HEK293 (cell line): Measurements from ENCODE around the gene ARHGAP42.

Experiments used
- CTCF ChIA-PET: fragments of 350-600 bp; formaldehyde crosslinking; extraction: SDS; loops from one replicate; lab custom pipeline; 2021; ENCODE audit warnings: antibody characterized with exemption; lab: Yijun Ruan, JAX
- POLR2A ChIA-PET: fragments of 300-600 bp; formaldehyde crosslinking; extraction: SDS; loops from one replicate; lab custom pipeline; 2020; ENCODE audit warnings: antibody characterized with exemption, inconsistent platforms; lab: Yijun Ruan, JAX
- H3K27ac ChIP-seq: fragments of 200-500 bp; sonication (Bioruptor generic); 2 replicates; pipeline ENCODE4 v1.5.1; 2014; ENCODE audit warnings: low read depth, low read length, control low read depth, inconsistent platforms; ENCODE audit errors: extremely low read depth
- H3K36me3 ChIP-seq, 2 experiments: fragments of 200-500 bp in 1 of 2; sonication (Bioruptor generic) in 1 of 2; 1 replicate in 1 of 2; 2 replicates in 1 of 2; pipeline ENCODE4 v1.5.1; 2014 to 2017; ENCODE audit warnings: inconsistent platforms in 2 of 2, low read length in 2 of 2; ENCODE audit not compliant: control insufficient read depth in 2 of 2, insufficient read depth in 1 of 2
- H3K4me1 ChIP-seq: fragments of 200-500 bp; sonication (Bioruptor generic); 2 replicates; pipeline ENCODE4 v1.5.1; 2014; ENCODE audit warnings: mild to moderate bottlenecking, low read length, inconsistent platforms; ENCODE audit not compliant: control insufficient read depth, insufficient read depth
- H3K4me3 ChIP-seq: 2 replicates; pipeline ENCODE4 v1.5.1; 2011; ENCODE audit warnings: low read depth, mild to moderate bottlenecking, control low read depth, low read length, moderate library complexity
- H3K9me3 ChIP-seq: fragments of 200-500 bp; sonication (Bioruptor generic); 2 replicates; pipeline ENCODE4 v1.5.1; 2014; ENCODE audit warnings: low read depth, low read length, inconsistent platforms; ENCODE audit not compliant: control insufficient read depth, insufficient read depth
- BCL6B ChIP-seq: fragments of 450-650 bp; formaldehyde crosslinking; IDR thresholded peaks from 2 replicates; pipeline ENCODE4 v1.5.1; 2017; ENCODE audit warnings: missing biosample characterization, missing genetic modification characterization
- GLIS2 ChIP-seq: fragments of 450-650 bp; formaldehyde crosslinking; IDR thresholded peaks from 2 replicates; pipeline ENCODE4 v1.5.1; 2016; ENCODE audit warnings: missing biosample characterization, missing genetic modification characterization
- HIC1 ChIP-seq: fragments of 450-650 bp; formaldehyde crosslinking; IDR thresholded peaks from 2 replicates; pipeline ENCODE4 v1.5.1; 2016; ENCODE audit warnings: missing biosample characterization, missing genetic modification characterization
- IKZF3 ChIP-seq: fragments of 450-650 bp; IDR thresholded peaks from 2 replicates; pipeline ENCODE4 v1.5.0; 2018; ENCODE audit warnings: missing biosample characterization, mild to moderate bottlenecking, missing genetic modification characterization, moderate library complexity
- KLF16 ChIP-seq: fragments of 450-650 bp; formaldehyde crosslinking; IDR thresholded peaks from 2 replicates; pipeline ENCODE4 v1.5.1; 2017; ENCODE audit warnings: missing biosample characterization, missing genetic modification characterization
- KLF9 ChIP-seq: fragments of 450-650 bp; formaldehyde crosslinking; IDR thresholded peaks from 2 replicates; pipeline ENCODE4 v1.5.1; 2016; ENCODE audit warnings: missing biosample characterization, missing genetic modification characterization, low read depth
- PRDM4 ChIP-seq: fragments of 450-650 bp; formaldehyde crosslinking; IDR thresholded peaks from 2 replicates; pipeline ENCODE4 v1.5.1; 2017; ENCODE audit warnings: missing biosample characterization, missing genetic modification characterization
- ZBTB49 ChIP-seq: fragments of 450-650 bp; formaldehyde crosslinking; IDR thresholded peaks from 2 replicates; pipeline ENCODE4 v1.5.1; 2016; ENCODE audit warnings: missing biosample characterization, missing genetic modification characterization, low read depth
- ZBTB7A ChIP-seq: fragments of 450-650 bp; formaldehyde crosslinking; IDR thresholded peaks from 2 replicates; pipeline ENCODE4 v1.5.1; 2016; ENCODE audit warnings: low read depth, missing biosample characterization, missing genetic modification characterization
- ZFHX2 ChIP-seq: fragments of 450-650 bp; formaldehyde crosslinking; conservative IDR thresholded peaks from 2 replicates; pipeline ENCODE4 v1.5.1; 2016; ENCODE audit warnings: missing biosample characterization, missing genetic modification characterization
- ZFP69B ChIP-seq: fragments of 450-650 bp; formaldehyde crosslinking; IDR thresholded peaks from 2 replicates; pipeline ENCODE4 v1.5.1; 2016; ENCODE audit warnings: missing biosample characterization, missing genetic modification characterization
- ZNF157 ChIP-seq: fragments of 450-650 bp; formaldehyde crosslinking; IDR thresholded peaks from 2 replicates; pipeline ENCODE4 v1.5.1; 2016; ENCODE audit warnings: missing biosample characterization, missing genetic modification characterization
- ZNF184 ChIP-seq: fragments of 450-650 bp; IDR thresholded peaks from 2 replicates; pipeline ENCODE4 v1.5.1; 2018; ENCODE audit warnings: missing biosample characterization, mild to moderate bottlenecking, missing genetic modification characterization
- ZNF2 ChIP-seq: fragments of 450-650 bp; formaldehyde crosslinking; IDR thresholded peaks from 2 replicates; pipeline ENCODE4 v1.5.1; 2016; ENCODE audit warnings: missing biosample characterization, missing genetic modification characterization
- ZNF214 ChIP-seq: fragments of 450-650 bp; formaldehyde crosslinking; IDR thresholded peaks from 2 replicates; pipeline ENCODE4 v1.5.1; 2017; ENCODE audit warnings: missing biosample characterization, mild to moderate bottlenecking, missing genetic modification characterization, borderline replicate concordance
- ZNF341 ChIP-seq: fragments of 450-650 bp; formaldehyde crosslinking; IDR thresholded peaks from 2 replicates; pipeline ENCODE4; 2016; ENCODE audit warnings: low read depth, missing biosample characterization, missing genetic modification characterization
- ZNF350 ChIP-seq: fragments of 450-650 bp; formaldehyde crosslinking; IDR thresholded peaks from 2 replicates; pipeline ENCODE4 v1.5.0; 2017; ENCODE audit warnings: missing biosample characterization, mild to moderate bottlenecking, missing genetic modification characterization
- ZNF488 ChIP-seq: fragments of 450-650 bp; formaldehyde crosslinking; IDR thresholded peaks from 2 replicates; pipeline ENCODE4 v1.5.1; 2016; ENCODE audit warnings: missing biosample characterization, missing genetic modification characterization
- ZNF558 ChIP-seq: fragments of 450-650 bp; formaldehyde crosslinking; IDR thresholded peaks from 2 replicates; pipeline ENCODE4 v1.5.1; 2016; ENCODE audit warnings: missing biosample characterization, missing genetic modification characterization
- ZNF561 ChIP-seq: fragments of 450-650 bp; IDR thresholded peaks from 2 replicates; pipeline ENCODE4 v1.5.1; 2018; ENCODE audit warnings: missing biosample characterization, missing genetic modification characterization, borderline replicate concordance
- ZNF571 ChIP-seq: fragments of 450-650 bp; formaldehyde crosslinking; IDR thresholded peaks from 2 replicates; pipeline ENCODE4 v1.5.0; 2017; ENCODE audit warnings: missing biosample characterization, missing genetic modification characterization
- ZNF639 ChIP-seq: fragments of 450-650 bp; formaldehyde crosslinking; IDR thresholded peaks from 2 replicates; pipeline ENCODE4 v1.5.1; 2016; ENCODE audit warnings: missing biosample characterization, missing genetic modification characterization
- ZNF76 ChIP-seq: fragments of 450-650 bp; formaldehyde crosslinking; IDR thresholded peaks from 2 replicates; pipeline ENCODE4; 2016; ENCODE audit warnings: low read depth, missing biosample characterization, missing genetic modification characterization, borderline replicate concordance
- ZNF776 ChIP-seq: fragments of 450-650 bp; formaldehyde crosslinking; IDR thresholded peaks from 2 replicates; pipeline ENCODE4 v1.5.0; 2017; ENCODE audit warnings: missing biosample characterization, missing genetic modification characterization, borderline replicate concordance
- ZNF791 ChIP-seq: fragments of 450-650 bp; formaldehyde crosslinking; IDR thresholded peaks from 2 replicates; pipeline ENCODE4 v1.5.1; 2016; ENCODE audit warnings: missing biosample characterization, missing genetic modification characterization
- ZXDB ChIP-seq: fragments of 450-650 bp; formaldehyde crosslinking; IDR thresholded peaks from 2 replicates; pipeline ENCODE4 v1.5.1; 2016; ENCODE audit warnings: missing biosample characterization, missing genetic modification characterization

Gene ARHGAP42

GRCh38 chr11:100963375-100963774 lies 276.3 kb downstream of the ARHGAP42 start:
- H3K4me1 ChIP-seq: no peaks in the 10 kb centered on the region
- no peak for TF ChIP-seq ZBTB49 (tag by site-specific recombination)
- no peak for TF ChIP-seq ZNF558
- TF ChIP-seq ZNF184: no peak
- TF ChIP-seq HIC1 (tag by site-specific recombination): no peak
- TF ChIP-seq ZNF488 (tag by site-specific recombination): no peak
- TF ChIP-seq ZNF350: no peak
- no peak for TF ChIP-seq ZNF214 (tag by site-specific recombination)
- TF ChIP-seq IKZF3 (tag by site-specific recombination): no peak
- TF ChIP-seq ZBTB7A (tag by site-specific recombination): no peak
- TF ChIP-seq BCL6B: no peak
- TF ChIP-seq ZNF639: no peak
- no peak for TF ChIP-seq ZFP69B (tag by site-specific recombination)
- no peak for TF ChIP-seq PRDM4 (tag by site-specific recombination)
- CTCF ChIA-PET: interaction anchor here (0.7 kb wide), 1 partner anchor 280 kb away, joined by 3 read pairs; no protein-coding TSS in a partner anchor
- peaks cover 0 to 27% of the 10 kb centered on the region in 2 experiments; a peak in 1 of 3 replicates for H3K36me3 ChIP-seq
- H3K9me3 ChIP-seq: no peaks in the 10 kb centered on the region
- POLR2A ChIA-PET: no interaction called here
- H3K4me3 ChIP-seq: no peak overlapping the region
- no peak overlapping the region for H3K27ac ChIP-seq

GRCh38 chr11:100964435-100964834 lies 277.3 kb downstream of the ARHGAP42 start:
- H3K9me3 ChIP-seq: no peaks in the 10 kb centered on the region
- no peak overlapping the region for H3K4me3 ChIP-seq
- H3K4me1 ChIP-seq: no peaks in the 10 kb centered on the region
- ChIA-PET POLR2A (no interaction called here), CTCF (no interaction called here)
- H3K36me3 ChIP-seq: peaks cover 0 to 27% of the 10 kb centered on the region in 2 experiments; a peak in 1 of 3 replicates
- no peak overlapping the region for H3K27ac ChIP-seq
- TF ChIP-seq ZXDB: no peak
- no peak for TF ChIP-seq ZNF341 (tag by site-specific recombination)
- no peak for TF ChIP-seq GLIS2 (tag by site-specific recombination)
- no peak for TF ChIP-seq ZNF776
- TF ChIP-seq ZFHX2: no peak
- no peak for TF ChIP-seq ZNF561 (tag by site-specific recombination)
- TF ChIP-seq ZNF571 (tag by site-specific recombination): no peak
- no peak for TF ChIP-seq ZNF791 (tag by site-specific recombination)
- TF ChIP-seq KLF16 (tag by site-specific recombination): no peak
- no peak for TF ChIP-seq KLF9
- no peak for TF ChIP-seq ZNF2 (tag by site-specific recombination)
- no peak for TF ChIP-seq ZNF157 (tag by site-specific recombination)
- no peak for TF ChIP-seq ZNF76
